Measurements from ENCODE around the gene MC2R. TPM values are rescaled to one million over a fixed set of nuclear protein-coding genes. Genes with fewer than 3 reads are reported as not detected.
A peak's percentile ranks its signal among the peaks of the same experiment; 100 is the strongest.

The MC2R gene
- not detected in 2 replicates for total RNA-seq (2014; rRNA removed; shearing (Covaris generic))

DNA sequence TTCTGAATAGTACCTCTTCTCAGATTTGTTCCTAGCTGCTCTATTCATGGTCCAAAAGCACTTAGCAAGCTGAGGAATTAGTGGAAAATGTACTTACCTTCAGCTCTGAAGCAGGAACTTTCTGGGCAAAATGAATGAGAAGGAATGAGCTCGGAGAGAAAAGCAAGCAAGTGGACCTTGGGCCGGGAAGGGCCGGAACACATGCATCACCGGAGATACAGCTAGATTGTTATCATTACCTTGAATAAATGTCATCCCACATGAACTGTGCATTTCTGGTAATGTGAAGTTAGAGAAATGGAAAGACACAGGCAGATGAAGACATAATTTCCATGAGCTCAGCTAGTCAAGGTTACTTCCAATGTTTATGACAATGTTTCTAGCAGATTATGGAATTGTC is at the start of gene MC2R:
MC2R (minus strand) TSS at position 146 of the 400 bp plus-strand sequence. CDS start 30,018 bp downstream, outside the sequence.
- no peak for DNase-seq (ENCODE audit: low spot score)

DNA sequence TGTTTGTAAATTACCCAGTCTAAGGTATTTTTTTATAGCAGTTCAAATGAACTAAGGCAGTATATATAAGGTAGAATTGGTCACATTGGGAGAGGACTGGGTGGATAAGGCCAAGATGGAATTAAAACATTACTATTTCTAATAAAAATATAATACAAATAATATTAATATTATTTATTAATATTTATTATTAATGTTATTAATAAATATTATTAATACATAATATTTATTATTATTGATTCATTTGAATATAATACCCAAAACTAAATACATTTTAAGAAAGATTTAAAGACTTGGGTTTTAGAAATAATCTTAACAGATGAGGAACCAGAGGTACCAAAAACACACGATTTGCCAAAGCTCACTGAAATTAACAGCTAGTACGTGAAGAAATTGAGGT is 30.5 kb upstream of the MC2R start:
- DNase-seq (ENCODE audit: low spot score), result no peak

DNA sequence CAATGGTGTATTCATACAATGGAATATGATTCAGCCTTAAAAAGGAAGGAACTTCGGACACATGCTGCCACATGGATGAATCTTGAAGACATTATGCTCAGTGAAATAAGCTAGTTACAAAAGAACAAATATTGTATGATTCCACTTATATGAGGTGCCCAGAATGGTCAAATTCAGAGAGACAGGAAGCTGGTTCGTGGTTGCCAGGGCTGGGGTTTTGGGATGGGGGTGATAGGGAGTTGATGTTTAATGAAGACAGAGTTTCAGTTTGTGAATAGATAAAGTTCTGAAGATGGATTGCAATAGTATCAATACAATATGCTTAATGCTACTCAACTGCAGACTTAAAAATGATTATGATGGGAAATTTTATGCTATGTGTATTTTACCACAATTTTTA is 28.0 kb upstream of the MC2R start:
- DNase-seq (ENCODE audit: low spot score), result no peak

DNA sequence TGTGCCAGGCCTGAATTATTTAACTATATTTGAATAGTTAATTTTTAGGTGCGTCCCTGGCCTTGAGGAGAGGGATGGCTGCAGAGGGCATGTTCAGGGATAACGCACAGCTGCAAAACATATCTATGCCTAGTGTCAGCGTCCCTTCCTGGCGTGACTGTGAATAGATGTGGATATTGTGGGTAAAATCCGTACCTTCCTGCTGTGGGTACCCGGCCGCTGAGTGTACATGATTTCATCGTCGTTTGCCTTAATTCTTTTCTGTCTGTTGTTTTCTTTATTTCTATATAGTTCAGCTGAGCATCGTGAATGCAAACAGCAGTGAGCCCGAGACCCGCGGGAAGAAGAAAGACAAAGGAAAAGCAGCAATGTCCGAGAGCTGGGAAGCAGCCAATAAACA is 25.0 kb upstream of the MC2R start:
- no peak for DNase-seq (ENCODE audit: low spot score)

DNA sequence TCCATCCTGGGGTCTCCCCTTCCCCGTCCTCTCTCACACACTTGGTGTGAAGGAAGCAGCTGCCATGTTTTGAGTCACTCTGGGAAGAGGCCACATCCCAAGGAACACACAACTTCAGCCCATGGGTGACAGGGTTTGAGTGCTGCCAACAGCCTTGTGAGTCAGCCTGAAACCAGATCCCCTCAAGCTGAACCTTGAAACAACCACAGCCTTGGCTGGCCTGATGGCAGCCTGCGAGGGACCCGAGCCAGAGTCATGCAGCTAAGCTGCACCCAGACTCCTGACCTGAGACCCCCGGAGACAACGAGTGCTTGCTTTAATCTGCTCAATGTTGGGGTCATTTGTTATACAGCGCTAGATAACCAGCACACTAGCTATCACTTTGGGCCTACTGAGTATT is 19.3 kb upstream of the MC2R start:
- DNase-seq (ENCODE audit: low spot score), result no peak

DNA sequence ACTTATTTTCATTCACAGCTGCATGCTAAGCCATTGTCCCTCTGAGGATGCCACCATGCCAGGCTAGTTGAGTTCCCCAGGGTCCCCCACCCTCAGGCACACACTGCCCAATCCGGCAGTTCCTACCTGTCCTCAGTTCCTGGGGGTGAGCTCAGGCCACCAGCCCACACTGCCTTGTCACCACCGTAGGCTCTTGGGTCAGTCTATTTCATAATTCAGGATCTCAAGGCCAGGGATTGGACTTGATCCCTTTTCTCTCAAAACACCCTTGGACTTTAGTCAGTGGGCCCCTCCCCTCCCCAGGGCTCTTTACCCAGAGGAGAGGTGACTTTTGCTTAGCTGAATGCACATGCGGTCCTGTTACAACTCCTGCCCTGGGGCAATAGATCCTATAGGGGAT is 18.7 kb upstream of the MC2R start:
- DNase-seq (ENCODE audit: low spot score), result no peak

DNA sequence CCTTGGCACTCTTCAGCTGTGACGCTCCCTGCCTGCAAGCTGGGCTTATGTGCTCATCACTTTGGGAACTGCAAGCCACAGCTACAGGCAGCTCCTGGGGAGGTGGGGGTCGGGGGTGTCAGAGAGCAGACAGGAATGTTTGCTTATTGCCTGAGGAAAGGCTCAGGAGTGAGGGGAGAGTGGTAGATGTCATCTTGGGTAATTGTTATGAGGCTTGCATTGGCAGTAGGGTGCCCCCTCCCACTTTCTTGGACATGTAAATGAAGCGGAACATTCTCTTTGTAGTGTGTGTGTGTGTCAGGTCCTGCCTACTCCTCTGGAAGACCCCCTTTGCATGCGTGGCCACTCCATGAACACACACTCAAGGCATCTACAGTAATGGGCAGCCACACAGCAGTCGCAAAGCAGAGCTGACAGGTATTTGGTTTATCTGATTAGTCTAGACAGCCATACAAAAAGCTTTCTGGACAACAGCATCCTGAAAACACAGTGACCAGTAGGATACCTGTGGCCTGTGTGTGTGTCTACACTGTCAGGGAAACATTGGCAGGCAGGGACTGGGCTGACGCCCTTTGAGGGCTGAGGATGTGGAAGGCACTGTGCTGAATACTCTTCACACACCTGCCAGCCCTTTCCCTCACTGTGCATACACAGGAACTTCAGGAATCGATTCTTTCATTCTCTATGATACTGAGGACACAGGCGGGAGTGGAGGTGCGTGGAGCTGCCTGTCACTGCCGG is 17.1 kb upstream of the MC2R start:
- DNase-seq (ENCODE audit: low spot score), result no peak

DNA sequence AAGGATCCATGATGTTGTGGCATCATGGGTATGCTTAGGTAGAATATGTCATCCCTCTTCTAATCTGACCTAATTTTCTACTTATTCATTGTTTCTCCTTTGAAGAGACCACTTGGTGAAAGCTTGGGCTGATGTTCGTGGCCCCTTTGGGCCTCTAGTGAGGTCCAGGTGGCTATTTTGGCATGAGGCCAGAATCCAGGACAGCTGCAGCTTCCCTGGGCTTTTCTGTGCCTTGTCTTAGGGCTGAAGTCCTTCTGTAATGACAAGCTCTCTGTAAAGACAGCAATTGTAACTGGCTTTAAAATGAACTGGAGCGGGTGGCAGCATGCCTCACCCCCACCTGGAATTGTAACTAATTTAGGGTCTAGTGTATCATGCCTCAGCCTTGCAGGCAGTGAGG is 15.6 kb upstream of the MC2R start:
- DNase-seq (ENCODE audit: low spot score), result no peak

DNA sequence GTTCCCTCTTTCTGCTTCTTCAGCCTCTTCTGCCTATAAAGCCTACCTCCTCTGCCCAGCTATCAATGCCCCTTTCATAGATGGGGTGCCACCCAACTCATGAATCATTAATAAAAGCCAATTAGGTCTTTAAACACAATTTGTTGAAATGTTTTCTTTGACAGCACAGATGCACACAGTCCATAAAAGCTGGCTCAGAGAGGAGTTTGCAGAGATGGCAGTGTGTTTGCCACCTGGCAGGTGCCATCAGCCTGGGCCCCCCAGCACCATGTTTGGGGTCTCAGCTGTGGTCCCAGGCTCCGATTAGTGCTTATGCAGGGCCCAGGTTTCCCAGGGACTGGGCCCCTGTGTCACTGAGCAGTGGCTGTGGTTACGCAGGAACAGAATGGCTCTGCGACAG is 7.9 kb upstream of the MC2R start:
- DNase-seq (ENCODE audit: low spot score), result no peak

DNA sequence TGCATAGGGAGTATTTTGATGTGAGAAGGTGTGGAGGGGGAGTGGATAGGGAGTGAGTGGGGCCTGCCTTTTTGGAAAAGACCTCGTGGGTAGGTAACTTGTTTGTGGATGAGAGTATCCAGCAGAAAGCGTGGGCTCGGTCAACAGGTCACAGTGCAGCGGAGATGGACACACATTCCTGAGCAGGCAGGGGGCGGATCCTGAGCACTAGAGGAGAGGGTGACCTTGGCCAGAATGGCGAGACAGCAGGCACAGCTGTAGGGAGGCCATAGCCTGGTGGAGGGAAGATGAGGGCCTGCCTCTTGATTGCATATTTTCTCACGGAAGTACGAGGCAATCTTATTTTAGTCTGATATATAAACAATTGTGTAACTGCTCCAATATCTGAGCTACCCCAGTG is 3.6 kb upstream of the MC2R start:
- DNase-seq (ENCODE audit: low spot score), result no peak

DNA sequence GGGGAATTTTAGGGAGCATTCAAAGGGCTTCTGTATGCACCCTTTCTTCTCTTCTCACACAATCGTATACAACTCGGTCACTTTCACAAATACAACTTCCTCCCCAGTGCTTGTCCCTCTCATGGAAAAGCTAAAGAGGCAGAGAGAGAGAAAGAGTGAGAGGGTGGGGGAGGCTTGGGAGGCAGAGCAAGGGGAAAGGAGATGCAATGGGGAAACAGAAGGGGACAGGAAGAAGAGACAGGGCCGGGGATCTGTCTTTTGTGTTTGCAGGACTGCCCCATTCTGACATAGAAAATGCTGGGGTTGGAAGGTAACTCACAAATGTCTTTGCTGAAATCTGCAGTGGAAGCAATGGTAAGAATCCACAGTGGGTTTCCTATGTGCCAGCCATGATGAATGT is 2.1 kb upstream of the MC2R start:
- DNase-seq (ENCODE audit: low spot score), result no peak

DNA sequence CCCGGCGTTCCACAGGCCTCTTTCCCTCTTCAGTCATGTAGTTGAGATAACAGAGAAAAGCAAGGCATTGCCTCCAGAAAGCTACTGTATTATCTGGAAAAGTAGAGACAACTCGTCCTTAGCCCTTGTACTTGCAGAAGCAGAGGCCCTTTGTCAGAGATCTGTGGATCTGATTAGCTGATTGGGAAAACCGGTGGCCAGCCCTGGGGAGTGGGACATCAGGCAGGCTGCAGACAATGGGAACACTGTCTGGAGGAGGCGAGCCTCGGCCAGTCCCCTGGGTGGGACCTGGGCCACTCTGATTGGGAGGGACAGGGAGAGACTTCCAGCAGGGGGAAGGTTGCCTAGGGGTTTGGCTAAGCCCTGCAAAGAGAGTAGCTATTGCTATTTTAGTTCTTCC is 1.2 kb upstream of the MC2R start:
- no peak for DNase-seq (ENCODE audit: low spot score)

DNA sequence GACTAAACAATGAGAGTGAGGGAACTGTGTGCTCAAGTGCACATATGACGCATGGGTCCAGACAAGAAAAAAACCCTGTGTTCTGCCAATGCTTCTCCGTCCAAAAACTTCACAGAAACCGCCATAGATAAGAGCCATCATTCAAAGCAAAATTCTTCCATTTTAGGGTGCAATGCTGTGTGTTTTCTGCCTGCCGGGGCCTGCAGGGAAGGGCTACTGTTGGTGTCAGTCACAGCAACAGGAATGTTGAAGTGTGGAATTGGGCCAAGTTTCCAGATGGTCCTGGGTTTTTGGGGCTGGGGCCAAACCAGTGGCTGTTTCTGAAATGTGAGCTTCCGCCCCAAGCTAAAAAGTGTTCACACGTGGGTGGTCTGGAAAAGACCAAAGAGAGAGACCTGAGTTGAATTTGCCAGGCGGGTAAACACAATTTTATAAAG is 677 bp upstream of the MC2R start:
- no peak for DNase-seq (ENCODE audit: low spot score)

DNA sequence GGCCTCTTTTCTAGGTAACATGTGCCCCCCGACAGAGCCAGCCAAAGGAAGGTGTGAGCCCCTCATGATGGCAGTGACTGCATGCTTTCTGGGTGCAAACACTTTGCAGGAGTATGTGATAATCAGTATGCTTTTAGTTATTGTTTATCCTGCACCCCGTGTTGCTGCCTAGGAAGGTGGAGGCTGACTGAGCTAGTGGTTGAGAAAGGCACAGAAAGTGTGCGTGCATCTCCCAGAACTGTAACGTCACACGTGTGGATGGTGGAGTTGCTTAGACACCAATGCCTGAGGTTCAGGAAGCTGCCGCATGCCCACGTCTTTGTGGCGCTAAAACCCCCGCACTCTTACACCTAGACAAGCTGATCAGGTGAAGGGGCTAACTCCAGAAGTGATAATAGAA is 580 bp downstream of the MC2R start:
- DNase-seq (ENCODE audit: low spot score), result no peak

DNA sequence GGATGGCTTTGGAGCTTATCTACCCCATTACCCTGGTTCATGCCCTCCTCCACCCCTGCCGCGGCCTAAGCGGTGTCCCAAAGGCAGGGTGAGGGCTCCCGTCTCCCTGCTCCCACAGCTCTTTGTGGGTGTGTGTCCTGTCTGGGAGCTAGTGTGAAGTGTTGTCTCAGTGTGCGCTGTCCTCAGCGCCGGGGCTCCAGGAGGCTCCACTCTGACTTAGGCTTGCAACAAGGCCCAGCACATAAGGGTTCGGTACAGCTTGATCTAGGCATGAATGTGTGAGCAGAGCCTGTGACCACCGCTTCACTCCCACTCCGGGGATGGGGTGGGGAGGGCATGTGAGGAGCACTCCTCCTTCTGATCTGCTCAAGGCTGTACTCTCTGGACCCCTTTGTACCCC is 1.2 kb downstream of the MC2R start:
- DNase-seq (ENCODE audit: low spot score), result no peak

DNA sequence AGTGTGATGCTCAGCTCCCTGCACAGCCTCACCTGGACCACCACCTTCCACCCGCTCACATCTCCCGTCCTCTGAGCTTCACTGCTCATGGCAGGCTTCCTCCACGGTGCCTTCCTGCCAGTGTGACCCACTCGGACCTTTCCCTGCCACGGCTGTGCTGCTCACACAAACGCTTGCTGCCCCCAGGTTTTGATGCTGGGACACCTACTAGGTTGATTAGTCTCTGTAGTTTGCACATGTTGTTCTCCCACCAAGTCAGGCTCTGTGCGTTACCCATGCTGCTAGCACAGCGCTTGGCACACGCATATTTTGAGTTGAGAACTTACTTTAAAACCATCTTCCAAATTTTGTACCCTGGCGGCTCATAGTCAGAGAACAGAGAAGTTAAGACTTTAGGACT is 2.1 kb downstream of the MC2R start:
- no peak for DNase-seq (ENCODE audit: low spot score)

DNA sequence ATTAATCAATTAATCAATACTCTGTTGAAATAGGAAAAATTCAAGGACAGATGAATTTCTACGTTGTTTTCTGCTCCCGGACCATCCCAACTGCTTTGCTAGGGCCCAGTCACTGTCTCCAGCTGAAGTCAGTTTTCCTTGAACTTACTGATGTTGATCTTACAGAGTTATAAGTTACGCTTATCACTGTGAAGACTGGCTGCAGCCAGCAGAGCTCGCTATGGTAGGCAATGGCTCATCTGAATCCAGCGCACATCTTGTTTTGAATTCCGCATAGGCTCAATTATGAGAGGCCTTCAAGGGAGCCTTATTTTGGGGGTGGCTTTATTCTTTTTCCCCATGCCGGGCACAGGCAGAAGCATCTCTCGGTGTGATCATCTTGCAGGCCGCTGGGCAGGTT is 2.7 kb downstream of the MC2R start:
- no peak for DNase-seq (ENCODE audit: low spot score)

DNA sequence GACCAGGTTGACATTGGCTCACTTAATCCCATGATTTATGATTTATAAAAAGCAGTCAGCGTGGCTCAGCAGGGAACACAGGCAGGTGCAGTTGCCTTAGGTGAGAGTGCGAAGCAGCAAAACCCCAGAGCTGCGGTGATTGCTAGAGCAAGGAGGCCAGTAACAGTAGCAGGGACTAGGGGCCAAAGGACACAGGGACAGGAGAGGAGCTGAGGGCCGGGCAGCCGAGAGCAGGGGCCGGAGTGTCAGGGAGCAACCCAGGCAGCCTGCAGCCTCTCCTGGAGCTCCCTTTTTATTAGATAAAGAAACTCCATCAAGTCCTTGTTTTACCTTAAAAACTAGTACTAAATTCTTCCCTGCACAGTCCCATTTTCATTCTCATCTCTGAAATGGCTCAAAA is 4.3 kb downstream of the MC2R start:
- DNase-seq (ENCODE audit: low spot score), result no peak

DNA sequence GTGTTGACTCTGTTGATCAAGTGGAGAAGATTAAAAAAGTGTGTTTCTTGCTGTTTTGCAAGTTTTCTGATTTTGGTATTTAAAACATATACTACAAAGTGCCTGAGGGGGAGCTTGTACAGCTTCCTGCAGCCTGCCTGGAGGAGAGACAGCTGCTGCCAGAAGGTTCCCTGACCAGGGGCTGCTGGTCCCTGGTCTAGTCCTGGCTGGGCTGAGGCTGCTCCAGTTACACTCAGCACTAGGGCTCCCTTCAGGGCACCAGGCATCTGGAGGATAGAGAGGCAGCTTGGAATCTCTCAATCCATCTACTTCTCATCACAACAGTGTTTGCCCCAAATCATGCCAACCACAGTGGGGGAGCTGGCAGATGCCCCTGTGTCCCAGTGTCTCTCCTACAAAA is 4.8 kb downstream of the MC2R start:
- no peak for DNase-seq (ENCODE audit: low spot score)

DNA sequence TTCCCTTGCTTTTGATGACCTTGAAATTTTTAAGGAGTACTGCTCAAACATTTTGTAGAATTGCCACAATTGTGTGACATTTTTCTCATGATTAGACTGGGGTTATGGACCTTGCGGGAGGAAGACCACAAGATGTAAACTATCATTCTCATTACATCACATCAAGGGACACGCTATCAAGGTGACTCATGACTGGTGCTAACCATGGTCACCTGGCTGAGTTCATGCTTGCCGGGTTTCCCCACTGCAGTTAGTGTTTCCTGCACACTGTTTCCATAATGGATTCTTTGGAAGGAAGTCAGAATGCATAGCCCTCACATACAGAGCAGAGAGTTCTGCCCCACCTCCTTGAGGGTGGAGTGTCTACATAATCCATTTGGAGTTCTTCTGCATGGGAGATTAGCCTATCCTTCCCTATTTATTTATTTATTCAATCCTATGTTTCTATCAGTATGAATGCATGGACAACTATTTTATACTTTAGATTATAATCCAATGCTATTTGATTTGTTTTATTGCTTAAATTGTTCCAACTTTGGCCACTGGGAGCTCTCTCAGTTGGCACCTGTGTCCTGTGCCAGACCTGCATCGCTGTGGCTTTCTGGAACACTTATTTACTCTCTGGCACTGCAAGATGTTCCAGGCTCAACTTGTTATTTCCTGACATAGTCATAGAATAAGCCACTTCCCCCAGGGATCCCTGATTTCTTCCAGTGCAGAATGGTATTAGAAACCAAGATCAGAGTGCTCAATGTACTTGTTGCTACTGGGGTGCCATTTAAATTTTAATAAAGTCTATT is 6.0 kb downstream of the MC2R start:
- DNase-seq (ENCODE audit: low spot score), result peak; percentile 12

DNA sequence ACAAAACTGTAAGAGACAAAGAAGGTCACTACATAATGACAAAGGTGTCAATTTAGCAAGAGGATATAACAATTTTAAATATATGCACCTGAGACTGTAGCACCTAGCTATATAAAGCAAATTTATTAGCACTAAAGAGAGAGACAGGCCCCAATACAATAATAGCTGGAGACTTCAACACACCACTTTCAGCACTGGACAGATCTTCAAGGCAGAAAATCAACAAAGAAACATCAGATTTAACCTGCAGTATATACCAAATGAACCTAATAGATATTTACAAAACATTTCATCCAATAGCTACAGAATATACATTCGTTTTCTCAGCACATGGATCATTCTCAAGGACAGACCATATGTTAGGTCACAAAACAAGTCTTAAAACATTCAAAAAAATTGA is 14.7 kb downstream of the MC2R start:
- no peak for DNase-seq (ENCODE audit: low spot score)

DNA sequence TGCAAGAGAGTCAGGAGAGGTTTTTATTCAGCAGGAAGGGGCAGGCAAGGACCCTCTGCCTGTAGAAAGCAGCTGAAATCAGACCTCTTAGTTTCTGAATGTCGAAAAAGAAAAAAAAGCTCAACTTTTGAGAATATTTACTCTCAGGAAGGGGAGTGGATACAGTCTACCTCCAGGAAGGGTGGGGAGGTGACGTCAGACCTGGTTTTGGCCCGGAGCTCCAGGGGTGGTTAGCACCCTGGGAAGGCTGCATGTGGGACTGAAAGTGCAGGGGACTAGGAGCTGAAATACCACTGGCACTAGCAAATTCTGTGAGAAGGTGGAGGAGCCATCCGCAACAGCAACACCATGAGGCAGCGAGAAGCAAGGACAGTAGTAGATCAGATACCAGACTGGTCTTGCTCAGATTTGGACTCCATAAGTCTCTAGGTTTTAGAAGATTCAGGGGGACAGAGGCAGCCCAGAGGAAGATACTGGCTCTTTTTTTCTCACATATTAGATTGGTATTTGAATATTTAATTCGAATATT is 19.8 kb downstream of the MC2R start:
- no peak for DNase-seq (ENCODE audit: low spot score)

DNA sequence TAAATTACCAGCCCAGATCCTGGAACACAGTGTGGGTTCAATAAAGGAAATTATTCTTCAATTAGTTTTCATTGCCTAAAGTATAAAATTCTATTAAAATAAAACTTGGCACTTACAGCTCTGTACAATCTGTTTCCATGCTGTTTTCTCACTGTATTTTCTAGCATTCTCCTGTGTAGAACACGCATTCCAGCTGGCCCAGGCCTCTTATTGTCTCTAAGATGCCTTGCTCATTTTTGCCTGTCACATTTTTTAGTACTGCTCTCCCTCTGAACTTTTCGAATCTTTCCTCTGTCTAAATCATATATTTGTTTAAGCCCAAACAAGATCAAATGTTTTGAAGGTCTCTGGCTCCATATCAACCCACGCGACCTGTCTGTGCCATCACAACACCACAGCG is 20.8 kb downstream of the MC2R start:
- no peak for DNase-seq (ENCODE audit: low spot score)

Measured in A172 (cell line).